Kidney (tissue), 14 donors: ENCODE data around the gene TYW1B. TPM values are rescaled to one million over a fixed set of nuclear protein-coding genes. Genes with fewer than 3 reads are reported as not detected.
"Not testable (repeated sequence)": the region's sequence is repeated elsewhere in the genome, so short reads cannot be mapped to it uniquely, and the experiment has no call there.

ENCODE experiments used
- DNase-seq, 5 donors: peaks; one replicate each; pipeline ENCODE4 v3.0.0-alpha.2; 2013 to 2020
- FAIRE-seq: peaks from 2 replicates; lab custom pipeline; 2012; peaks lifted over from hg19 to GRCh38; lab: Jason Lieb, UNC
- H3K27ac ChIP-seq, 2 donors: one replicate each; pipeline ENCODE4 v1.7.0; 2013; ENCODE audit warnings: low read depth in 2 of 2, low read length in 2 of 2, inconsistent platforms in 1 of 2
- H3K27me3 ChIP-seq: one replicate; pipeline ENCODE4 v1.7.1; 2013; ENCODE audit warnings: low read length, inconsistent platforms; ENCODE audit not compliant: control insufficient read depth, insufficient read depth
- H3K36me3 ChIP-seq, 3 donors: one replicate each; pipeline versions ENCODE4 v1.7.0 to v1.7.1; 2013; ENCODE audit warnings: low read length in 3 of 3, control low read depth in 1 of 3, inconsistent platforms in 1 of 3; ENCODE audit not compliant: insufficient read depth in 3 of 3, control insufficient read depth in 2 of 3
- H3K4me1 ChIP-seq, 3 donors: one replicate each; pipeline versions ENCODE4 v1.7.0 to v1.7.1; 2013; ENCODE audit warnings: low read length in 3 of 3, inconsistent platforms in 1 of 3, low read depth in 1 of 3; ENCODE audit not compliant: control insufficient read depth in 2 of 3, insufficient read depth in 2 of 3
- H3K4me3 ChIP-seq, 3 donors: one replicate each; pipeline versions ENCODE4 v1.7.0 to v1.8.1; 2013; ENCODE audit warnings: low read length in 3 of 3, control low read depth in 1 of 3, inconsistent platforms in 1 of 3
- H3K9ac ChIP-seq, 3 donors: one replicate each; pipeline versions ENCODE4 v1.7.0 to v1.7.1; 2013; ENCODE audit warnings: low read length in 3 of 3, control low read depth in 1 of 3, inconsistent platforms in 1 of 3
- H3K9me3 ChIP-seq, 3 donors: one replicate each; pipeline versions ENCODE4 v1.7.0 to v1.7.1; 2013; ENCODE audit warnings: low read length in 3 of 3, control low read depth in 1 of 3, inconsistent platforms in 1 of 3; ENCODE audit not compliant: control insufficient read depth in 2 of 3, insufficient read depth in 1 of 3
- CTCF ChIP-seq: IDR thresholded peaks from 3 replicates; pipeline ENCODE4 v1.5.1; 2012; ENCODE audit warnings: mild to moderate bottlenecking, moderate library complexity, borderline replicate concordance; ENCODE audit not compliant: insufficient read depth; ENCODE audit errors: extremely low read depth
- intact Hi-C: fragments of 100-400 bp; cut with DNase I; formaldehyde crosslinking; loops from one replicate; pipeline ENCODE4 v1.11.1; 2022
- polyA plus RNA-seq: library from polyadenylated mRNA; stranded (reverse); fragments of 350-450 nt; fragmentation: Illumina TruSeq; extraction: RNeasy Lipid Tissue Mini Kit (QIAGEN cat#74804); gene quantifications from one replicate; pipeline ENCODE4 v1.2.3, GENCODE V29; 2014; ENCODE audit warnings: low read depth, low replicate concordance; ENCODE audit not compliant: insufficient read depth
- total RNA-seq: library from RNA; stranded (reverse); fragmentation: NEBNext Ultra II Directional; extraction: Animal tissue kit (Norgen Biotek cat#: 25700); gene quantifications from one replicate; pipeline ENCODE4 v1.2.1, GENCODE V29; 2021
- donor health status: control.
- donor health status: control.
- donor health status: control.
- donor health status: control.
- donor health status: control.
- donor health status: DM: yes; HTN: yes; CAD: no.
- donor health status: Normal renal cell carcinoma (clear cell type).

The TYW1B gene
- total and polyA plus RNA-seq, 2 donors from 2014 or later, result 2.9 to 3.2 TPM

- H3K4me1 ChIP-seq, H3K9ac ChIP-seq, H3K36me3 ChIP-seq, H3K9me3 ChIP-seq, H3K4me3 ChIP-seq, H3K27ac ChIP-seq, H3K27me3 ChIP-seq, intact Hi-C loops: not testable (repeated sequence)
- TF ChIP-seq CTCF, result peak; percentile 24
- peak; percentile 77 for FAIRE-seq
- peak in 2 of 5 donors; percentile 12 to 24 for DNase-seq
Measured at GRCh38 chr7:72823765-72824732, 4.0 kb downstream of the TYW1B start.

GRCh38 chr7:72822497-72822896 lies 5.5 kb downstream of the TYW1B start:
- intact Hi-C loops, result not testable (repeated sequence)

GRCh38 chr7:72818663-72819361 lies 9.2 kb downstream of the TYW1B start:
- H3K4me3 ChIP-seq, H3K27ac ChIP-seq, FAIRE-seq, H3K27me3 ChIP-seq, H3K4me1 ChIP-seq, DNase-seq, H3K9ac ChIP-seq, intact Hi-C loops, H3K36me3 ChIP-seq, H3K9me3 ChIP-seq: not testable (repeated sequence)

More at GRCh38 chr7:72822497-72822896, 5.5 kb downstream of the TYW1B start:
- not testable (repeated sequence) for H3K9ac ChIP-seq, H3K36me3 ChIP-seq, H3K4me1 ChIP-seq, DNase-seq, FAIRE-seq, H3K27ac ChIP-seq, H3K9me3 ChIP-seq, H3K27me3 ChIP-seq, H3K4me3 ChIP-seq

- DNase-seq, FAIRE-seq, H3K36me3 ChIP-seq, H3K27ac ChIP-seq, H3K9me3 ChIP-seq, intact Hi-C loops, H3K4me1 ChIP-seq, H3K9ac ChIP-seq, H3K27me3 ChIP-seq, H3K4me3 ChIP-seq: not testable (repeated sequence)
Measured at GRCh38 chr7:72817661-72818060, 10.3 kb downstream of the TYW1B start.

- H3K36me3 ChIP-seq, H3K4me1 ChIP-seq, H3K4me3 ChIP-seq, intact Hi-C loops, DNase-seq, H3K9ac ChIP-seq, H3K27me3 ChIP-seq, FAIRE-seq, H3K27ac ChIP-seq, H3K9me3 ChIP-seq: not testable (repeated sequence)
Measured at GRCh38 chr7:72816370-72817157, 11.4 kb downstream of the TYW1B start.

GRCh38 chr7:72810437-72810836 lies 17.6 kb downstream of the TYW1B start:
- H3K4me3 ChIP-seq, intact Hi-C loops, H3K9ac ChIP-seq, H3K9me3 ChIP-seq, H3K27me3 ChIP-seq, H3K36me3 ChIP-seq, H3K27ac ChIP-seq, H3K4me1 ChIP-seq, DNase-seq, FAIRE-seq: not testable (repeated sequence)

GRCh38 chr7:72808511-72808910 lies 19.5 kb downstream of the TYW1B start:
- intact Hi-C loops, H3K4me1 ChIP-seq, H3K9ac ChIP-seq, DNase-seq, FAIRE-seq, H3K36me3 ChIP-seq, H3K9me3 ChIP-seq, H3K27ac ChIP-seq, H3K27me3 ChIP-seq, H3K4me3 ChIP-seq: not testable (repeated sequence)
